Superior temporal gyrus (tissue), 1 donor: ENCODE data around the gene SLC43A3.
"Not testable (repeated sequence)": the region's sequence is repeated elsewhere in the genome, so short reads cannot be mapped to it uniquely, and the experiment has no call there.

Experiments used
- DNase-seq: peaks from one replicate; pipeline ENCODE4 v3.0.0-alpha.2; 2016; ENCODE audit errors: extremely low spot score

The SLC43A3 gene

GRCh38 chr11:57380975-57381374, 45.9 kb downstream of the SLC43A3 start, which contains the start of gene PRG3:
Gene PRG3 (minus strand): TSS chr11:57381150. CDS start chr11:57380708, 442 bp downstream.
- no peak for DNase-seq

DNA sequence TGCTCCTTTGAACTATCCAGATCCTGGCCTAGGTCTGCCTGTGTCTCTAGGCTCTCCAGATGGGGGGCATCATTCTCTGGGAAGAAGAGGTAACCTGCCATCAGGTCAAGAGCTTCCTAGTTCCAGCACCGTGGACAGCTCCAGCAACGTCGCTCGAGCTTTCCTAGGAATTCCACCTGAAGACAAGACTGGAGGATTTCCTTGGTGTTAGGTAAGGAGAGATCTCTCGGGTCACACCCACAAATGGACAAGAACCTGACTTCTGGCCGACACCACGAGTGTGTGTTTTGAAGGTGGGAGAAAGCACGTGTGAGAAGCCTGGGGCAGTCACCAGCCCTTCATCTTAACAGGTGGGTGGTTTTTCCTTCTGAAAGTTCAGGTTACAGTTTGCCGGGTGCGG, 47.2 kb downstream of the SLC43A3 start:
- DNase-seq: no peak

DNA sequence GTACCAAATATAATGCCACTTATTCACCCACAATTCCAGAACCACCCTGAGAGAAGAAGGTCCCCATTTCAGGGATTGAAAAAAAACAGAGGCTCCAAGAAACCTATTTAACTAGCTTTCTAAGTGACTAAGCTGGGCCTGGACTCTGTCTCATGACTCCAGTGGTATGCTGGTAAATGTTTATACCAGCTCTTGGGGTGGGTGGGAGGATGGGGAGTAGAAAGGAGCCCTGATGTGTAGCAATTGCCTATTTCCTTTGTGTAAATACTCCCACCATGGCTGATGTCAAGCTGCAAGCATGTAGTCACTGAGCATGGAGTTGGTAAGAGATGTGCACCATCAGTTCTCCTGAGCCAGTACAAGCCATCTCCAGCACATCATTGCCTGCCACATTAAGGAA, 48.7 kb downstream of the SLC43A3 start:
- no peak for DNase-seq

DNA sequence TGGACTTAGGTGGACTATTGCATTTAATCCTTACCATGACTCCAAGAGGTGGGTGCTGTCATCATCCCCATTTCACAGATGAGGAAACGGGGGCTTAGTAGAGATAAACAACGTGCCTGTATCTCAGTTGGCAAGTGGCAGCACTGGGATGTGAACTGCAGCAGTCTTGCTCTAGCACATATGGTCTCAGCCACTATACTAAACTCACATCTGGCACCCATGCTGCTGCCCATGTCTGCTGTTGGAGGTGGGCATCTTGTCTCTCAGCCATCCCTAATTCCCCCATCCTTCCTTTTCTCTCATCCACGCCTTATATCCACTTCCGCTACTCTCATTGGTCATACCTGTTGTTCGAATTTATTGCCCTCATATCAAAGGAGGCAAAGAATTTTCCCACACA, 49.8 kb downstream of the SLC43A3 start:
- DNase-seq: no peak

DNA sequence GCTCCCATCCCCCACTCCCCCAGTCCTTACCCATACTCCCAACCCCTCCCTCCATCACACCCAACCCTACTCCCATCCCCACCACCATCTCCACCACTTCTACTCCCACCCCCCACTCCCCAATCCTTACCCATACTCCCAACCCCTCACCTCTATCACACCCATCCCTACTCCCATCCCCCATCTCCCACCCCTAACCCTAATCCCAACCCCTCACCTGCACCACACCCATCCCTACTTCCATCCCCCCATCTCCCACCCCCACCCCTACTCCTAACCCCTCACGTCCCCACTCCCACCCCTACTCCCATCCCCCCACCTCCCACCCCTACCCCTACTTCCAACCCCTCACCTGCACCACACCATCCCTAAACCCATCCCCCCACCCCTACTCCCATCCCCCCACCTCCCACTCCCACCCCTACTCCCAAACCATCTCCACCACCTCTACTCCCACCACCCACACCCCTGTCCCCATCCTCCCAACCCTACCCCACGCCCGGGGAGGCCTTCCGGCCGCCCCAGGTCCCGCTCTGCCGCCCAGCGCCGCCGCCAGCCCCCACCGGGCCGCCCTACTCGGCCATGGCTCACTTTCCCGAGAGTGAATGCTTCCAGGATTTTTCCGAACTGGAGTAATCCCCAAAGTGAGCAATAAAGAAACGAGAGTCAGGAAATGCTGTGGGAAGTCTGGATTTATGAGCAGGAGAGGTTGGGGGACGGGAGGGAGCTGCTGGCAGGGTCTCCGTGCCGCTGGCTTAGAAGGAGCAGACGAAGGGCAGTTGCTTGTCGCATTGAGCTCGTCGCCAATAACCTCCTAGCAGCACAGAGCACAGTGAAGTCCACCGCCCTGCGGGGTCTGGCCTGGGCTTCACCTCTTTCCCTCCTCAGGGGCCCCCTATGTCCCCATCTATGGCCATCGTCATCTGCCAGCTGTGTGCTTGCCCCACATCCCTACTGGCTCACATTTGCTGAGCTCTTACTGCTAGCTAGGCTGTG, 50.5 kb downstream of the SLC43A3 start:
- DNase-seq: no peak

- DNase-seq: no peak
Observed at GRCh38 chr11:57375490-57375889, 51.4 kb downstream of the SLC43A3 start.

DNA sequence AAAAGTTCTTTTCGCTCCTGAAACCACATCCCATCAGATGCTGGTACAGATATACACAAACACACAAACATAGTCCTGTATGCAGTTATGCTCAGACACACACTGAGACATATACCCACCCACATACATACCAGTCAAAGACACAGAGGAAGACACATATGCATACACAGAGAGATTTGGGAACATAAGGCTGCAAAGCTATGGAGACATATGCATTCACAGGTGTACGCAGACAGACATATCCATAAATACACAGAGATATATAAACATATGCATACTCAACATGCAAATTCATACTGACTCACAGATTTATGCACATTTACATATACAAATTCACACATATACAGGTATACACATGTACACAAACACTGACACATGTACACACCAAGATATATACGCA, 52.0 kb downstream of the SLC43A3 start:
- DNase-seq: no peak

- no peak for DNase-seq
Observed at GRCh38 chr11:57373146-57373545, 53.8 kb downstream of the SLC43A3 start.

- DNase-seq: no peak
Observed at GRCh38 chr11:57370941-57371340, 56.0 kb downstream of the SLC43A3 start.

GRCh38 chr11:57370251-57370650, 56.7 kb downstream of the SLC43A3 start:
- no peak for DNase-seq

DNA sequence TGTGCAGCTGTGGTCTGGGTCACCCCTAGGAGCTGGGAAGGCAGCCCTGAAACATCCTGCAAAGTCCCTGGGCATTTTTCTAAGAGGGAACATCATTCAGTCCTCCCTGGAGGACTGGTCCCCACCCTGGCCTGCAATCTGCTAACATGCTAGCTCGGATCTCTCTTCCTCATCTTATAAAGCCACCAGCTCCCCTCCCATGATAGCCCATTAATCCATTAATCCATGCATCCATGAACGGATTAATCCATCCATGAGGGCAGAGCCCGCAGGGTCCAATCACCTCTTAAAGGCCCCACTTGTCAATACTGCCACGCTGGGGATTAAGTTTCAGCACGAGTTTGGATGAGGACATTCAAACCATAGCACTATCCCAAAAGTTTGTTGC, 58.1 kb downstream of the SLC43A3 start:
- no peak for DNase-seq

DNA sequence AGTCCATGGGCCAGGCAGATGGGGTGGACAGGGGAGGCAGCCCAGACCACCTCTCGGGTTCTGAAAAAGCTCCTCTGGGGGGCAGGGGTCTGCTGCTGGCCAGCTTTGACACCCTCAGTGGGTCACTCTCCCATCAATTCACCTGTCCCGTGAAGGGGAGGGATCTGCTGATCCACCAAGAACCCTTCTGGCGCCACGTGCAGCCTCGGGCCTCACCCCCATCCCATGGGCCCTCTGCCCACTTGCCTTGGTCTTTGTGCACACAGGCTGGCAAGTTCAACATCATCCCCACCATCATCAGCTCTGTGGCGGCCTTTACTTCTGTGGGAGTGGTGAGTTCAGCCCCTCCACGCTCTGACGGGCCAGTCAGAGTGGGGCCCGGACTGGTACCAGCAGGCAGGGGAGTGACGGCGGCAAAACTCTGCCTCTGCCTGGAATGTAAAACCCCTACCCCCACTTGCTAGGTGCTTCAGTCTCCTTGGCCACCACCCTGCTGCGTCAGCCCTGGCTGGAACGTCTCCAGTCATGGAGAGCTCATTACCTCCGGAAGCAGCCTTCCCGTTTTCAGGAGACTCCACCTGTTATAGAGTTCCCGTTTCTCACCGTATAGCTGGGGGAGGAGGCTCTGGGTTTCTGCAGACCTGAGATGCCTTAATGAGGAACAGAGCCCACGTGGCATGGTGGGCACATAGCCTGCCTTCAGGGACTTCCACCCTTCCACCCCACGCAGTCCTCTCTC, 58.6 kb downstream of the SLC43A3 start:
- no peak for DNase-seq

- DNase-seq: no peak
Observed at GRCh38 chr11:57364851-57365660, 61.9 kb downstream of the SLC43A3 start.

- peak; percentile 45 for DNase-seq
Observed at GRCh38 chr11:57363131-57364080, 63.5 kb downstream of the SLC43A3 start.

- no peak for DNase-seq
Observed at GRCh38 chr11:57361926-57362325, 65.0 kb downstream of the SLC43A3 start.

DNA sequence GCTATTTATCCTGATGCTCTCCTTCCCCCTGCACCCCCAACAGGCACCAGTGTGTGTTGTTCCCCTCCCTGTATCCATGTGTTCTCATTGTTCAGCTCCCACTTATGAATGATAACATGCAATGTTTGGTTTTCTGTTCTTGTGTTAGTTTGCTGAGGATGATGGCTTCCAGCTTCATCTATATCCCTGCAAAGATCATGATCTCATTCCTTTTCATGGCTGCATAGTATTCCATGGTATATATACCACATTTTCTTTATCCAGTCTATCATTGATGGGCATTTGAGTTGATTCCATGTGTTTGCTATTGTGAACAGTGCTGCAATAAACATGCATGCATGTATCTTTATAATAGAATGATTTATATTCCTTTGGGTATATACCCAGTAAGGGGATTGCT, 65.5 kb downstream of the SLC43A3 start:
- DNase-seq: not testable (repeated sequence)

- no peak for DNase-seq
Observed at GRCh38 chr11:57360991-57361390, 65.9 kb downstream of the SLC43A3 start.

- DNase-seq: no peak
Observed at GRCh38 chr11:57359896-57360690, 66.8 kb downstream of the SLC43A3 start.

DNA sequence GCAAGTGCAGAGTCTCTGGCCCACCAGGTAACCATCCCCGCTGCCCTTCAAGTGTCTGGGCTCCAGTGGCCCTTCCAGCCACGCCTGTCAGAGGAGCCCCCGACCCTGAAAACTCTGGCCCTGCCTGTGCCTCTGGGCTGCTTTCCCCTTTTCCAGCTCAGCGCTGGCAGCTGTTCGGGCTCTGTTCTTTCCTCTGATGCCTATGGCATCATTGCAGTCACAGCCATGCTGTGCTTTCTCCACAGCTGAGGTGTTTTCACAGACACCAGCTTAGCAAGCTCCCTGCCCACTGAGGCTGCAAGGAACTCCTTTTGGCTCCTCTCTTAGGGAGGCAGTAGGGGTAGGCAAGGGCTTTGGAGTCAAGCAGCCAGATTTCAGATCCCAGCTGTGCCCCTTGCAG, 67.5 kb downstream of the SLC43A3 start:
- no peak for DNase-seq

- DNase-seq: no peak
Observed at GRCh38 chr11:57358991-57359390, 67.9 kb downstream of the SLC43A3 start.
